VCaP (cell line): Measurements from ENCODE around the gene TEX261.
A peak's percentile ranks its signal among the peaks of the same experiment; 100 is the strongest.
"Not testable (repeated sequence)": the region's sequence is repeated elsewhere in the genome, so short reads cannot be mapped to it uniquely, and the experiment has no call there.

Experiments
- H3K27ac ChIP-seq: fragments of 450-650 bp; 2 replicates; pipeline ENCODE4 v1.5.1; 2017
- CTCF ChIP-seq: fragments of 450-650 bp; conservative IDR thresholded peaks from 2 replicates; pipeline ENCODE4 v1.5.1; 2017; ENCODE audit warnings: mild to moderate bottlenecking, moderate library complexity

Gene TEX261

DNA sequence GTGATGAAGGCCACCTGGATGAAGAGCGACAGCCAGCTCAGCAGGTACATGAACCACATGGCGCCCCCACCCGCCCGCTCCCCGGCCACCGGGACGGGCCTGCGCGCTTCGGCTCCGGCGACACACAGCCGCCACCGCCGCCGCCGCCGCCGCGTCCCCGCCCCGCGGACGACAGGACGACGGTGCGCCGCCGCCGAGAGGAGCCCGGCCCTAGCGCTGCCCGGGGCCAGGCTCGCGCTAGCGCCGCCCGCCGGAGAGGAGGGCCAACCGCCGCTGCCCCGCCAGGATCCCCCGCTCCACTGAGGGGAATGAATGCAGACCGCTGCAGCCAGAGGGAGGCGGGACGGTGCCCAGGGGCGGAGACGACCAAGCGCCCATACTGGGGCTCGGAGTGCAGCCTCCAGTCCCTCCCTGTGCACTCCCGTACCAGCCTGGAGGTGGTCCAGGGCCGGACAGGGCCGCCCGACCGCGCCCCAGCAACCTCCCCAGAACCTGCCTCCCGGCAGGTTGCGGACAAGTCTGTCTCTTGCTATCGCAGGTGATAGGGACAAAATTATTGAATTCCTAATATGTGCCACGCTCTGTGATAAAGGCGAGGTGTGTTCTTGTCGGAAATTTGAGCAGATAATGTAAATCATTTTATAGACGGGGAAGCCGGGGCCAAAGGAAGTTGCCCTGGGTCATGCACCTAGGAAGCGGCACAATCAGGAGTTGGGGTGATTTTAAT is at the start of gene TEX261:
TSS of gene TEX261 (minus strand) at position 175 of the 727 bp plus-strand sequence. CDS start at position 59, 116 bp downstream.
- TF ChIP-seq CTCF = peak; percentile 93
- peak within 1 kb of the TSS; percentile 78 for H3K27ac ChIP-seq

DNA sequence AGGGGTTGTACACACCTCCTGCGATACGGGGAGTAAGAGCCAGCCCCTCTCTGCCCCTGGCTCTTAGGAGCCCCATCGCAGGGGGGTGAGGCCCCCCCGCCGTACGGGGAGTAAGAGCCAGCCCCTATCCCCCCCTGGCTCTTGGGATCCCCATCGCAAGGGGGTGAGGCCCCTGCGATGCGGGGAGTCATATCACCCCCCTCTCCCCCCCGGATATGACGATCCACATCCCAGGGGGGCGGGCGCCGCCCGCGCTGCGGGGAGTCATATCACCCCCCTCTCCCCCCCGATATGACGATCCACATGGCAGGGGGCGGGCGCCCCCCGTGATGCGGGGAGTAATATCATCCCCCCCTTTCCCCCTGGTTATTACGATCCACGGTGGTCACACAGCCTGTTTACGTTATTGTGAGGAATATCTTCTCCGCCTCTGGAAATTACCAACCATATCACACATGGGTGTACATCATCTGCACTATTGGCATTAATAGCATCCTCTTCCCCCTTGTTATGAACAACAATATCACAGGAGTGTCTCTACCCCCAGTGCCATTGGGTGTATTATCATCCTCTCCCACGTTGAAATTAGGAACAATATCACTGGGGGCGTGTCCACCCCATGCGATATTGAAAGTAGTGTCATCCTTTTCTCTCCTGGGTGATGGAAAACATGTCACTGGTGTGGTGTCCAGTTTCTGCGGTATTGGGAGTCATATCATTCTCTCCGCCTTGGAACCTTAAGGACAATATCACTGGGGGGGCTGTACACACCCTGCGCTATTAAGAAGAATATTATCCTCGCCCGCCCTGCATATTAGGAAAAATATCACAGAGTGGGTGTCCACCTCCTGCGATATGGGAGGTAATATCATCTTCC is 49.1 kb upstream of the TEX261 start:
- no peak overlapping the region for H3K27ac ChIP-seq
- no peak for TF ChIP-seq CTCF

GRCh38 chr2:71042287-71042686 is 47.6 kb upstream of the TEX261 start:
- H3K27ac ChIP-seq = no peak overlapping the region
- TF ChIP-seq CTCF = no peak

DNA sequence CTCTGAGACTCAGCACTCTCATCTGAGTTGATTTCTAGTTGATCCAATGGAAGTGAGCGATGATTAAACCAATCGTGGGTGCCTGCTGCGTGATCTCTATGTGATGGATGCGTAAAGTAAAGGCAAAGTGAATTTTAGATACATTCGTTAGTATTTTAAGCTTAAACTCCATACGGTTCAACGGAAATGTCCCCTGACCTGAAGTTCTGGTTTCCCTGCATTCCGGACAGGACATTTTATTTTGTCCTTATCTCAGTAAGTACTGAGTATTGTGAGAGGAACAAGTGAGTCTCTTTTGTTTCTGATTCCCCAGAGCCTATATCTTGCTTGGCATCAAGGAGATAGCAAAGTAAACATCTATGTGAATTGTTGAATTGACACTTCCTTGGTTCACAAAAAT is 41.6 kb upstream of the TEX261 start:
- not testable (repeated sequence) for H3K27ac ChIP-seq

- peak overlapping the region; percentile 69 for H3K27ac ChIP-seq
- peak; percentile 63 for TF ChIP-seq CTCF
These were observed 29.0 kb upstream of the TEX261 start for GRCh38 chr2:71023553-71024243.

GRCh38 chr2:71021394-71021793 is 26.7 kb upstream of the TEX261 start:
- not testable (repeated sequence) for H3K27ac ChIP-seq

DNA sequence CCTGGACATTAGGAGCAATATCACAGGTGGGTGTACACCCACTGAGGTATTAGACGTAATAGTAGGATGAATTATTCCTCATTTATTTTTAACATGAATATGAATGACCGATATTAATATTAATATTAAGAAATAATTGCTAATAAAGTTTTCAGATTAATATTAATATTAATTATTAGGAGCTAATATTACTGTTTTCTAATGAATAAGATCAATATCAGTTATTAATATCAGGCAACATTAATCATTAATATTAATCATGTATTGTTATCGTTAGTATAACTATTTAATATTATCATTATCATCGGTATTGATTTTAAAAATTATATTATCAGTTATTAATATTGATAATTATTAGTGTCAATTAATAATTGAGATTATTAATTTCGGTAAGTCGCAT is 25.3 kb upstream of the TEX261 start:
- not testable (repeated sequence) for H3K27ac ChIP-seq

DNA sequence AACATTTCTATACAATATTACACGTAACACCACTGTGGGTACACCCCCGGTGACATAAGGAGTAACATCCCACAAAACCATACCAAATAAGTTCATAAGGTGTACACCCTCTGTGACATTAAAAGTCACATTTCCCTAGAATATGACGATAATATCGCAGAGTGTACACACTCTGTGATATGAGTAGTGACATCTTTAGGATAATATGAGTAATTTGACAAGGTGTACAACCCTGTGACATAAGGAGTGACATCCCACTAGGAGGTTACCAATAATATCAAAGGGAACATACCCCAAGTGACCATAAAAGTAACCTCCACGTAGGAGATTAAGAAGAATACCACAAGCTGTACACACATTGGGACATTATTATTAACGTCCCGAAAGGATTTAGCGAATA is 24.0 kb upstream of the TEX261 start:
- H3K27ac ChIP-seq = no peak overlapping the region
- TF ChIP-seq CTCF = no peak

DNA sequence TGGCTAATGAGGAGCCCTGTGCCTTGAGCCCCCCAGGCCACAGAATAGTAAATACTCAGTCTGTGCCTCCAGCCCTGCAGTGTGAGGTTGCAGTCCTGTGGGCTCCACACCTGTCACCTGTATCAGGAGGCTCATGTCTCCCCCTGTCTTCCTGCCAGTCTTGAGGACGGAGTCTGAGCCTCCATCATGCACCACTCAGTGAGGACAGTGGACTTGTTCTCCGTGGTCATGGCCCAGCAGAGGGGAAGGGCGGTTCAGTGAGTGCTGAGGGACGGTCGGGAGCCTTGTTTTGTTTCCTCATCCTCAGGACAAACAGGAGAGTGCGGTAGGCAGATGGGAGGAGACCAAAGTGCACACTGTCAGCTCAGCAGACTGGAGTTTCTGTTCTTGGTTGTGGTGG is 17.1 kb upstream of the TEX261 start:
- not testable (repeated sequence) for H3K27ac ChIP-seq
